HepG2 (cell line): ENCODE results near the gene BEST2. TPM values are rescaled to one million over a fixed set of nuclear protein-coding genes. Genes with fewer than 3 reads are reported as not detected.

Experiments used
- HOXA5 ChIP-seq: sonication (generic); formaldehyde crosslinking; IDR thresholded peaks from 2 replicates; pipeline ENCODE4 v1.4.0; 2020; ENCODE audit warnings: missing genetic modification reagents
- SNAPC2 ChIP-seq: sonication (generic); formaldehyde crosslinking; IDR thresholded peaks from 2 replicates; pipeline ENCODE4 v1.8.1; 2022; ENCODE audit warnings: mild to moderate bottlenecking, missing genetic modification reagents
- ZC3H13 ChIP-seq: sonication (generic); formaldehyde crosslinking; IDR thresholded peaks from 2 replicates; pipeline ENCODE4 v1.8.1; 2023; ENCODE audit warnings: mild to moderate bottlenecking, missing genetic modification reagents, moderate library complexity
- ZFYVE20 ChIP-seq: sonication (generic); formaldehyde crosslinking; IDR thresholded peaks from 2 replicates; pipeline ENCODE4 v1.8.0; 2023; ENCODE audit warnings: low read depth, mild to moderate bottlenecking, moderate library complexity, missing genetic modification reagents, borderline replicate concordance
- ZNF546 ChIP-seq: sonication (generic); formaldehyde crosslinking; conservative IDR thresholded peaks from 2 replicates; pipeline ENCODE4 v1.8.1; 2023; ENCODE audit warnings: mild to moderate bottlenecking, missing genetic modification reagents
- ZNF790 ChIP-seq: sonication (generic); formaldehyde crosslinking; IDR thresholded peaks from 2 replicates; pipeline ENCODE4 v1.8.0; 2022; ENCODE audit warnings: missing genetic modification reagents, mild to moderate bottlenecking, borderline replicate concordance
- ZSCAN25 ChIP-seq: sonication (generic); formaldehyde crosslinking; IDR thresholded peaks from 2 replicates; pipeline ENCODE4 v1.8.0; 2022; ENCODE audit warnings: mild to moderate bottlenecking, missing genetic modification reagents
- polyA plus RNA-seq, 8 experiments: library from polyadenylated mRNA; depleted of rRNA in 3 of 8; stranded (reverse) in 7 of 8; unstranded in 1 of 8; fragments of >200 nt; fragmentation: Illumina TruSeq in 4 of 8; extraction: Trizol in 4 of 8; gene quantifications; 2 replicates each; pipeline versions ENCODE4 v1.2.1 to v1.2.3, GENCODE V29; 2011 to 2016; ENCODE audit warnings: low read depth in 4 of 8, missing spikeins in 1 of 8, mixed read lengths in 1 of 8; ENCODE audit not compliant: insufficient read depth in 1 of 8
- total RNA-seq, 5 experiments: library from RNA; depleted of rRNA; stranded (reverse); fragments of >200 nt; fragmentation: Illumina TruSeq; extraction: Trizol; gene quantifications; 2 replicates each; pipeline ENCODE4 v1.2.3, GENCODE V29; 2016; ENCODE audit warnings: low read depth in 1 of 5
- TF ChIP-seq, protein P1 (sequence below): sonication (generic); formaldehyde crosslinking; IDR thresholded peaks from 2 replicates; pipeline ENCODE4 v1.5.0; 2020; ENCODE audit warnings: mild to moderate bottlenecking, missing genetic modification reagents
- TF ChIP-seq, protein P2 (sequence below): IDR thresholded peaks from 2 replicates; pipeline ENCODE4 v1.6.1; 2016; ENCODE audit warnings: missing compliant biosample characterization, missing genetic modification reagents, borderline replicate concordance

The BEST2 gene
- total and polyA plus RNA-seq, 2 of the 13 experiments (the other 11 are each of a cell fraction or from before 2014, with no cell fraction given): not detected

DNA sequence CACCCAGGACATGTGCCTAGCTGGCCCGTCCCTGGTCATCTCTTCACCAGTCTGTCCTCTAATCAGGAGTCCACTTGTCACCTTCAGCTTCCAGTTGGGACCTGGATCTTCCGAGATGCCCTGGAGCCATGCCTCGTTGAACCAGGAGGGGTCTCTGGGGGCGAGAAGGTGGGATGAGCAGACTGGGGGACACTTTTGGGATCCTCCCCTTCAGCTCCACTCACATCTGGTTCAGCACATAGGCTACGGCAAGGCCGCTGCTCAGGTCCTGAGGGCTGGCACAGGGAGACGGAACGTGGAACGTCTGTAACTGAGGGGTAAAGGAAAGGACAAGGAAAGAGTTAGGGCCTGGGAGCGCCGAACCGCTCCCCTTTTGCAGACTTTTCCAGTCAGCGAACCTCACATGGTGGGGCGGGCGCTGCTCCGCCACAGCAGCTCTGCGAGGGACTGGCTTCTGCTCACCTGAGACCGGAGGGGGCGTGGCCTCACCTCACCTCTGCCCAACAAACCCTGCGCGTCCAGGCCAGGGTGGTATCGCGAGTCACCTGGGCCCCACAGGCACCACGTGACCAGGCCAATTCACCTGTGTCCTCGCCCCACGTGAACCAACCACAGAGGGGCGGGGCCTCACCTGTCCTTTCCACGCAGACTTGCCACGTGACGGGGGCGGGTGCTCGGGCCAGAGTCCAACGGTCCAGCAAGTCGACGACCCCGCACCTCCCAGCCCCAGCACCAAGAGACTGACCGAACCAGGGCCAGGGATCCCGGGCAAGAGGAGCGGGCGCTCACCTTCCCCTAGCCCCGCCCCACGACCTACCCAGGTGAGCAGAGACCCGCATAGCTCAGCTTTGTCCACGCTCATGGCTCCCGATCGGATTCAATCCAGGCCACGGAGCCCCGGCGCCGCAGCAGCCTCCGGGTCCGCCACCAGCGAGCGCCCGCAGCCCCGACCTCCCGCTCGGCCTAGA is 23.3 kb downstream of the BEST2 start, which contains the start of gene HOOK2 (continued):
- TF ChIP-seq, protein P1, sequence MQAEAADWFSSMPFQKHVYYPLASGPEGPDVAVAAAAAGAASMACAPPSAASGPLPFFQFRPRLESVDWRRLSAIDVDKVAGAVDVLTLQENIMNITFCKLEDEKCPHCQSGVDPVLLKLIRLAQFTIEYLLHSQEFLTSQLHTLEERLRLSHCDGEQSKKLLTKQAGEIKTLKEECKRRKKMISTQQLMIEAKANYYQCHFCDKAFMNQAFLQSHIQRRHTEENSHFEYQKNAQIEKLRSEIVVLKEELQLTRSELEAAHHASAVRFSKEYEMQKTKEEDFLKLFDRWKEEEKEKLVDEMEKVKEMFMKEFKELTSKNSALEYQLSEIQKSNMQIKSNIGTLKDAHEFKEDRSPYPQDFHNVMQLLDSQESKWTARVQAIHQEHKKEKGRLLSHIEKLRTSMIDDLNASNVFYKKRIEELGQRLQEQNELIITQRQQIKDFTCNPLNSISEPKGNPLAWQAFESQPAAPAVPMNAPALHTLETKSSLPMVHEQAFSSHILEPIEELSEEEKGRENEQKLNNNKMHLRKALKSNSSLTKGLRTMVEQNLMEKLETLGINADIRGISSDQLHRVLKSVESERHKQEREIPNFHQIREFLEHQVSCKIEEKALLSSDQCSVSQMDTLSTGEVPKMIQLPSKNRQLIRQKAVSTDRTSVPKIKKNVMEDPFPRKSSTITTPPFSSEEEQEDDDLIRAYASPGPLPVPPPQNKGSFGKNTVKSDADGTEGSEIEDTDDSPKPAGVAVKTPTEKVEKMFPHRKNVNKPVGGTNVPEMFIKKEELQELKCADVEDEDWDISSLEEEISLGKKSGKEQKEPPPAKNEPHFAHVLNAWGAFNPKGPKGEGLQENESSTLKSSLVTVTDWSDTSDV: peak; percentile 42
- TF ChIP-seq, protein P2, sequence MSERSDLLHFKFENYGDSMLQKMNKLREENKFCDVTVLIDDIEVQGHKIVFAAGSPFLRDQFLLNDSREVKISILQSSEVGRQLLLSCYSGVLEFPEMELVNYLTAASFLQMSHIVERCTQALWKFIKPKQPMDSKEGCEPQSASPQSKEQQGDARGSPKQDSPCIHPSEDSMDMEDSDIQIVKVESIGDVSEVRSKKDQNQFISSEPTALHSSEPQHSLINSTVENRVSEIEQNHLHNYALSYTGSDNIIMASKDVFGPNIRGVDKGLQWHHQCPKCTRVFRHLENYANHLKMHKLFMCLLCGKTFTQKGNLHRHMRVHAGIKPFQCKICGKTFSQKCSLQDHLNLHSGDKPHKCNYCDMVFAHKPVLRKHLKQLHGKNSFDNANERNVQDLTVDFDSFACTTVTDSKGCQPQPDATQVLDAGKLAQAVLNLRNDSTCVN (CRISPR knock-in tag): no peak
- TF ChIP-seq HOXA5 (CRISPR knock-in tag): 0 out of 2 replicates have a peak, but pooled peaks have one; percentile 15
- no peak; the same call in 1 of the 2 replicates for TF ChIP-seq SNAPC2 (CRISPR knock-in tag)
- TF ChIP-seq ZFYVE20 (CRISPR knock-in tag): 0 out of 2 replicates have a peak, but pooled peaks have one; percentile 45
- TF ChIP-seq ZSCAN25 (CRISPR knock-in tag): 0 out of 2 replicates have a peak, but pooled peaks have one; percentile 34
- TF ChIP-seq ZNF546 (CRISPR knock-in tag): peak; percentile 84
- TF ChIP-seq ZC3H13 (CRISPR knock-in tag): no peak
- 0 out of 2 replicates have a peak, but pooled peaks have one; percentile 40 for TF ChIP-seq ZNF790
- TF ChIP-seq, all 625 proteins: peak for 136
